ENCODE measurements around the gene RNU1-3. TPM values are rescaled to one million over a fixed set of nuclear protein-coding genes. Genes with fewer than 3 reads are reported as not detected.
"Not testable (repeated sequence)": the region's sequence is repeated elsewhere in the genome, so short reads cannot be mapped to it uniquely, and the experiment has no call there.

Gene RNU1-3
- total RNA-seq, 4 donors from 2014 or later: under 0.01 to 2,125 (median under 0.01) TPM

DNA sequence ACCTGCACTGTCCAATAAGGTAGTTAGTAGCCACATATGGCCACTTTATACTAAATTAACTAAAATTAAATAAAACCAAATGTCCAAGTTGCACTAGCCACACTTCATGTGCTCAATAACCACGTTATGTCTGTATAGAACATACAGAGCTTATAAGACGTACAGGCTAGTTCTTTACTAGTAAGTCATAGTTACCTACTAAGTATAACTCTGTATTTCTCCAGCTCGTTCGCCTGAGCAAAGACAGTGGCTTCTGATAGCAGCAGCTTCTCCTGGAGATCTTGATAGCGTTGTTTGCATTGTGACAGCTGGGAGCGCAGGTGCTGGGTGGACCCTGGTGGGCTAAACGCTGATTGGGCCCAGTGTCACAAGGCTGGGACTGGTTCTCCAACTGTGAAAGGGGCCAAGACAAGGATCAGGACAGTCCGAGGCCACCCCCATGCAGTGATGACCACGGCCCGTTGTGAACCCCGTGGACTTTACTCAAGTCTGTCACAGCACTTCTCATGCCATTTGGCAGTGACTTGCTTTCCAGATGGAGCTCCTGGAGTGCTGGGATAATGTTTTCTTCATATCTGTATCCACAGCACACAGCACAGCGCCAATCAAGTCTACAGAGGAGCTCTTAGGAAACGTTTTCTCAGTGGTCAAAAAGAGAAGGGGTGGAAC lies 20.5 kb upstream of the RNU1-3 start:
- H3K9me3 ChIP-seq; H3K4me1 ChIP-seq; H3K27me3 ChIP-seq; H3K36me3 ChIP-seq; H3K4me3 ChIP-seq; intact Hi-C loops (cut with DNase I; ENCODE audit: low total_unique reads); DNase-seq; H3K27ac ChIP-seq: not testable (repeated sequence)

DNA sequence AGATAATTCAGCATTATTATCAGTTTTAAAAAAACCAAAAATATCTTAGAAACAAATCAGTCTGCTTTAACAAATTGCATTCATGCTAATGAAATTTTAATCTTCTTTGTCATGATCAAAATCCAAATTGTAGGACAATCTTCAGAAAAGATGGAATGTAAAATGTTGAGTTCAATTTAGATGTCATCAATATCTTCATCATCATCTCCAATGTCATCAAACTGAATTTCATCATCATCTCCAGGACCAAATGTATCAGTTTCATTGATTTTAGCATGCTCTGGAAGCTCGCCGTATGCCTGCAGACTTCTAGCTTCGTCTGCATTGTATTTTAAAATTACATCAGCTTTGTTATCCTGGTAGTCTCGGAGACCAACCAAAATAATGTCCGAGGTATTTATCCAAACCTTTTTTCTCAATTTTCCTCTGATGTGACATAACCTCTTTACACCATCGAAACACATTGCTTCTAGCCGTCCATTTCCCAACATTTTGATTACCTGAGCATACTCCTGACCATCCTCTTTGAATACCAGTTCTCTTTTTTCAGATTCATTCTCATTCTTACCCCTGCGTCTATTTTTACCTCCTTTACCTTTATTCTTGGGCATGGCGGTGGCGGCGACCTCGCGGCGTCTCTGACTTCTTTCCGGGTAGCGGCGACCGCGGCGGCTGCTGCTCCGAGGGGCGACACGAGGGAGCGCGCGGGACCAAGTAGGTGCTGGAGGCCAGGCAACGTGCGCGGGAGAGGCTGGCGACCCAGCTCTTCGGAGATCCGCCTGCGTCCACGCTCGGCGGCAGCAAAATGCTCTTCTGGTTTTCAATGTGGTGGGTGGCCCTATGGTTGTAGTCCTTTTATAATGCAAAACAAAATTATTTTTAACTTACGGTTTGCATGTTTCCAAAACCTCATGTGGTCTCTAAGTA lies 19.0 kb upstream of the RNU1-3 start:
- H3K4me3 ChIP-seq; H3K9me3 ChIP-seq; H3K27ac ChIP-seq; DNase-seq; H3K4me1 ChIP-seq; H3K27me3 ChIP-seq; intact Hi-C loops (cut with DNase I; ENCODE audit: low total_unique reads); H3K36me3 ChIP-seq: not testable (repeated sequence)

DNA sequence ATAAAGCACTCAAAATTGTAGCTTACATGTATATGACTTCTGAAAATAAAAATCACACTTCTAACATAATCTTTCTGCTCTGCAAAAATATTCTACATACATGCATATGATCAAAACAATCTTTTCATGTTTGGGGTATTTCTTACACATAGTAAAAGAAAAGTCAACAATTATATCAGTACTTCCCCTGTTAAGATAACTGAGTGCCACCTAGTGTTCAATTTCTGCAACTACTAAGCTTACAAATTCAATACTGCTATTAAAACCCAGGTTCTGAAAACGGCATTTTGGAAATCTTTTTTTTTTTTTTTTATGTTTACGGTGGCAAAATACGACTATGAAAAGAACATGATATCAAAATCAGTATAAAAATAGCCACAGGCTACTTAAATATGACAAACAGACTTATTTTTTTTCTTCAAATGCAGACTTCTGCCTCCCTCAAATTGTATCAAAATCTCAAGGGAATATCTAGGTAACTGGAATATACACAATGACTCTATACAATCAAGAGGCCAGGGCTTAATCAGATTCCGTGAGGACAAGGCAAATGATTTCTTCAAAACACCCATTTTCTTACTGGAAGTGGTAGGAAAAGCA lies 18.1 kb upstream of the RNU1-3 start:
- H3K27ac ChIP-seq; intact Hi-C loops (cut with DNase I; ENCODE audit: low total_unique reads); DNase-seq; H3K4me1 ChIP-seq; H3K36me3 ChIP-seq; H3K9me3 ChIP-seq; H3K27me3 ChIP-seq; H3K4me3 ChIP-seq: not testable (repeated sequence)
- TF ChIP-seq, protein P1, sequence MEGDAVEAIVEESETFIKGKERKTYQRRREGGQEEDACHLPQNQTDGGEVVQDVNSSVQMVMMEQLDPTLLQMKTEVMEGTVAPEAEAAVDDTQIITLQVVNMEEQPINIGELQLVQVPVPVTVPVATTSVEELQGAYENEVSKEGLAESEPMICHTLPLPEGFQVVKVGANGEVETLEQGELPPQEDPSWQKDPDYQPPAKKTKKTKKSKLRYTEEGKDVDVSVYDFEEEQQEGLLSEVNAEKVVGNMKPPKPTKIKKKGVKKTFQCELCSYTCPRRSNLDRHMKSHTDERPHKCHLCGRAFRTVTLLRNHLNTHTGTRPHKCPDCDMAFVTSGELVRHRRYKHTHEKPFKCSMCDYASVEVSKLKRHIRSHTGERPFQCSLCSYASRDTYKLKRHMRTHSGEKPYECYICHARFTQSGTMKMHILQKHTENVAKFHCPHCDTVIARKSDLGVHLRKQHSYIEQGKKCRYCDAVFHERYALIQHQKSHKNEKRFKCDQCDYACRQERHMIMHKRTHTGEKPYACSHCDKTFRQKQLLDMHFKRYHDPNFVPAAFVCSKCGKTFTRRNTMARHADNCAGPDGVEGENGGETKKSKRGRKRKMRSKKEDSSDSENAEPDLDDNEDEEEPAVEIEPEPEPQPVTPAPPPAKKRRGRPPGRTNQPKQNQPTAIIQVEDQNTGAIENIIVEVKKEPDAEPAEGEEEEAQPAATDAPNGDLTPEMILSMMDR (IDR thresholded peaks at IDR 0.05): peak in 2 of 4 experiments; percentile 46 to 55

DNA sequence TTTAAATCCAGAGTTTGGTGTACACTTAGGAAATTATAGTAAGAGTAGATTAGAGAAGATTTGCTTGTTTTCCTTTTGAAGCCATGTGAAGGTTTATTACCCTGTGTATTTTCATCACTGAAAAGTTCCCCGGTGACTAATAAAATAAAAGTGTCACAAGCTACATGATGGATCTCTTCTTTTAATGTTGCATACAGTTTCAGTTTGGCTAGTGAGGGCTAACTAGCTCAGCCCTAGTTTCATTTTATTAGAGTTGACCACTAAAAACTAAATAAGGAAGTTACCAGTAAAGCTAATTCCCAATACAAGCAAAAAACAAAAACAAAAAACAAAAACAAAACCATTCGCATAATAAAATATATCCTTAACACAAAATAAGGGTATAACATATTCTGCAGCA lies 17.4 kb upstream of the RNU1-3 start:
- H3K4me3 ChIP-seq; H3K4me1 ChIP-seq; intact Hi-C loops (cut with DNase I; ENCODE audit: low total_unique reads); H3K27me3 ChIP-seq; H3K27ac ChIP-seq; H3K36me3 ChIP-seq; DNase-seq; H3K9me3 ChIP-seq: not testable (repeated sequence)

DNA sequence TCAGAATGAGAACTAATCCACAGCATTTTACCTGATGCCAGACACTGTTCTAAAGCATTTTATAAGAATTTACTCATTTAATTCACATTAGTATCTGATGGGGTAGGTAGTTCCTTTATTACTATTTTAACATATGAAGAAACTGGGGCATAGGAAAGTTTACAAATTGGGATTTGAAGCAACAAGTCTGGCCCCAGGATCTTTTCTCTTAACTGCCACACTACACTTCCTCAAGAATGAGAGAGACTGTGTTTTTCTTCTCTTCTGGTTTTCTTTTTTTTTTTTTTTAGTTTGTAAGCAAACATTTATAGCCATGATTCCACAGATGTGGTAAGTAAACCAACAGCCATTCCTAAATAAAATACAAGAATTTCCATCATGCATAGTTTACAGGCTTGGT lies 16.1 kb upstream of the RNU1-3 start:
- H3K27me3 ChIP-seq; H3K9me3 ChIP-seq; intact Hi-C loops (cut with DNase I; ENCODE audit: low total_unique reads); H3K4me3 ChIP-seq; DNase-seq; H3K36me3 ChIP-seq; H3K27ac ChIP-seq; H3K4me1 ChIP-seq: not testable (repeated sequence)

DNA sequence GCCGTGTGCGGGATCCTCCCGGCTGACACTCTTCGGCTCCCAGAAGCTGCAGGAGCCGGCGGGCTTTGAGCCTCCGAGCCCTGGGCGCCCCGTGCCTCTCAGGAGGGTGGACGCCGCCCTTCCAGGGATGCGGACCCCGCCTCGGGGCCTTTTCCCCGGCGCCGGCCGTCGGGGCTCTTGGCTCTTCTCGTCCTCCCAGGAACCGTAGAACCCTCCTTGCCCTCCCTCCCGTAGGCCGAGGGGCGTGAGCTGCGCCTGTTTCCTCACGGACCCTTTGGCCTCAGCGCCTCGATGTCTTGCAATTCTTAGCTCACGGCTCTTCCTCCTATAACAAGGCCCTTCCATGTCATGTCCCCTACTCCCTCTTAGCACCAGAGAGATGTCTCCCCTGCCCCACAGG lies 13.6 kb upstream of the RNU1-3 start:
- intact Hi-C loops (cut with DNase I; ENCODE audit: low total_unique reads); H3K36me3 ChIP-seq; H3K4me3 ChIP-seq; DNase-seq; H3K27me3 ChIP-seq; H3K27ac ChIP-seq; H3K9me3 ChIP-seq; H3K4me1 ChIP-seq: not testable (repeated sequence)

DNA sequence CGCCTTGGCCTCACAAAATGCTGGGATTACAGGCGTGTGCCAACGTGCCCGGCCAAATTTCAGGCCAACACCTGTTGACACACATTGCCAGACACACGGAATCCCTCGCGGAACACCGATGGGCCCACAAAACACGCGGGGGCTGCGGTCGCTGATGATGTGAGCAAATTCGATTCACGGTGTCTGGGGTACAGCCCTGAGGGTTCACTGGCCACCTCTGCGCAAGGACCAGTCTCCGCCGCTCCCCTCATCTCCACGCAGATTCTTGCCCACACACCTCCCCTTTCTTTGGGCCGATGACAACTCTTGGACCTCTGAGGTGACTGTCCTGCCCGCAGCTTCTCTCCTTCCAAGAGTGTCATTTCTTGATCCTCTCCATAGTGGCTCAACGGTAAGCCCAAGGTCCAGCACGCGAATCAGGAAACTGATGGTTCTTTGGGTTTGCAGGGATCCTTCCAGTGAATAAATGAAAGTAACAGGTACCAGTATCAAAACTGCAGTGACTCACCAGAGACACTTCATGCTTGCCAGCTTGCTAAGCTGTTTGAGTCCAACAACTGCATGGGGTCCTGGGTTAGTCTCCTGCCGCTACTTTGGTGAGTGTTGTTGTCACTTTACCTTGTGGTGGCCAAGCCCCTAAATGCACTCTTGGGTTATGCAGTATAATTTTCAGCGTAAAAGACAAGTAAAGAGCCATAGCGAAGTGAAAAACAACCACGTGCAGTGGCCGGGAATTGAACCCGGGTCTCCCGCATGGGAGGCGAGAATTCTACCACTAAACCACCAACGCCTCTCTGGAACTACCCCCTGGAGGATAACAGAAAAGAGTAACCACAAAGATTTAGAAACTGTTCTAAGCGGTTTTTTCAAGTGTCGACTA lies 11.0 kb upstream of the RNU1-3 start:
- Histone ChIP-seq H3K27ac (no peak overlapping the region), H3K4me1 (no peaks in the 10 kb centered on the region), H3K36me3 (no peaks in the 10 kb centered on the region), H3K9me3 (no peaks in the 10 kb centered on the region), H3K27me3 (no peaks in the 10 kb centered on the region), H3K4me3 (no peak overlapping the region)
- peak; percentile 18 to 29 for DNase-seq
- no peak for TF ChIP-seq POLR2A (IDR thresholded peaks at IDR 0.05)
- TF ChIP-seq, protein P1 (IDR thresholded peaks at IDR 0.05): no peak
- intact Hi-C loops (cut with DNase I; ENCODE audit: low total_unique reads): no loop called here

DNA sequence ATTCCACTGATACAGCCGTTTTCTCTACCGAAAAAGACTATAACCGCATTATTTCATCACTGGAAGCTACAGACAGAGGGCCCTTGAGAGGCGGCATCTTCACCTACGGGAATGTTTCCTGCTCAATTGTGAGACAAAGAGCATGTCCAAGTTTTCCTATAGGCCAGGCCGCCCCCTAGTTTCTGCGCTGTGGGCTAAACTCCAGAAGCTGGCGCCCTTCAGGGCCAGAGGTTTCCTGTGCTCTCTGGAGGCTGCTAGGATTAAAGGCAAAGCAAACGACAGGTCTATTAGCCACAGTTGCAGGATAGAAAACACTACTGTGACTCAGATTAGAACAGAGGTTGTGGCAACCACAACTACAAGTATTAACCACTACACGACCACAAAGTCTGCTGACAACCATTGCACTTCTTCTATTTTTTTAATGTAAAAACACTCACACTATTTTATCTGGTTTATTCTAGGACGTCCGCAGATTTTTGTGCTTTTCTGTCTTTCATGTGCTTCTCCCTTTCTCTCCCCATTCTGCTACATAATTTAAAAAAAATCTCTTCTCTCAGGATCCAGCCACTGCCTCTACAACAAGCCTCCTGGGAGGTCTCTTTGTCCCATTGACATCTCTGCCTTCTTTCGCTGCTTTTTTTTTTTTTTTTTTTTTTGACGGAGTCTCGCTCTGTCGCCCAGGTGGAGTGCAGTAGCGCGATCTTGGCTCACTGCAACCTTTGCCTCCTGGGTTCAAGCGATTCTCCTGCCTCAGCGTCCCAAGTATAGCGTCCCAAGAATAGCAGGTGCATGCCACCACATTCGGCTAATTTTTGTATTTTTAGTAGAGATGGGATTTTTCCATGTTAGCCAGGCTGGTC lies 10.1 kb upstream of the RNU1-3 start:
- H3K36me3 ChIP-seq; H3K27me3 ChIP-seq; H3K4me3 ChIP-seq; DNase-seq; H3K27ac ChIP-seq; H3K4me1 ChIP-seq; H3K9me3 ChIP-seq; intact Hi-C loops (cut with DNase I; ENCODE audit: low total_unique reads): not testable (repeated sequence)

DNA sequence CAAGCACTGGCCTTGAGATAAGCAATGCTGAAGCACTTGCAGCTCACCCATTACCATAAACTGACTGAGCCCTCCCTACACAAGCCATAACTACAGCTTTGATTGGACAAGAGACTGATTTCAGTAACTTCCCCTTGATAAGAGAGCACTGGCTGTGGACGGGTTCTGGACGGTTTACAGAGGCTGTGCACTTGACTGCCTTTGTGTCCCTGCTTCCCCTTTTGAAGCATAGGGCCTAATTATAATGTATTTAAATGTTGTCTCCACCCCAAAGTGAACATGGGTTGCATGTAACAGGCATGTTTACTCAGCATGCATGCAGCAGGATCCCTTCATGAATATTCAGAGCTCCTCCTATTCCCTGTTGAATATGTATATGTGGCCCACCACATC lies 8.4 kb upstream of the RNU1-3 start:
- H3K36me3 ChIP-seq; H3K27me3 ChIP-seq; DNase-seq; H3K27ac ChIP-seq; intact Hi-C loops (cut with DNase I; ENCODE audit: low total_unique reads); H3K4me1 ChIP-seq; H3K4me3 ChIP-seq; H3K9me3 ChIP-seq: not testable (repeated sequence)

Measured in uterus (tissue), 4 donors.